Stomach (tissue), 9 donors: ENCODE data around the gene PROC. TPM values are rescaled to one million over a fixed set of nuclear protein-coding genes. Genes with fewer than 3 reads are reported as not detected.

ENCODE experiments used
- DNase-seq, 2 donors: peaks; one replicate each; pipeline versions ENCODE4 v3.0.0 to v3.0.0-alpha.2; 2013 to 2019
- H3K27ac ChIP-seq, 5 donors: fragments of 200-600 bp in 4 of 5; sonication (generic) in 4 of 5; one replicate each; pipeline ENCODE4 v1.5.1; 2013 to 2019; ENCODE audit warnings: mild to moderate bottlenecking in 1 of 5, moderate library complexity in 1 of 5
- H3K27me3 ChIP-seq, 3 donors: fragments of 200-600 bp; sonication (generic); one replicate each; pipeline ENCODE4 v1.5.1; 2017 to 2019; ENCODE audit warnings: mixed run types in 1 of 3
- H3K36me3 ChIP-seq, 4 donors: fragments of 200-600 bp; sonication (generic); 1 replicate in 3 of 4; 2 replicates in 1 of 4; pipeline ENCODE4 v1.5.1; 2016 to 2019
- H3K4me1 ChIP-seq, 4 donors: fragments of 200-600 bp; sonication (generic); one replicate each; pipeline ENCODE4 v1.5.1; 2016 to 2019
- H3K4me3 ChIP-seq, 4 donors: fragments of 200-600 bp; sonication (generic) in 3 of 4; one replicate each; pipeline ENCODE4 v1.5.1; 2016 to 2019; ENCODE audit warnings: mild to moderate bottlenecking in 1 of 4
- H3K9me3 ChIP-seq, 4 donors: fragments of 200-600 bp; sonication (generic); one replicate each; pipeline ENCODE4 v1.5.1; 2016 to 2019
- CTCF ChIP-seq, 7 experiments: fragments of 450-650 bp in 4 of 7; fragments of 200-600 bp in 3 of 7; sonication (generic) in 3 of 7; IDR thresholded peaks; one replicate each; pipeline ENCODE4 v1.5.1; 2016 to 2019; ENCODE audit warnings: antibody characterized with exemption in 7 of 7, control low read depth in 2 of 7, mild to moderate bottlenecking in 1 of 7
- EP300 ChIP-seq: sonication (generic); formaldehyde crosslinking; IDR thresholded peaks from one replicate; pipeline ENCODE4 v1.6.1; 2017; ENCODE audit warnings: antibody characterized with exemption
- POLR2A ChIP-seq, 4 donors: fragments of 450-650 bp; IDR thresholded peaks; one replicate each; pipeline ENCODE4 v1.6.1; 2016; ENCODE audit warnings: antibody characterized with exemption in 4 of 4, control low read depth in 2 of 4, mild to moderate bottlenecking in 1 of 4, moderate library complexity in 1 of 4
- POLR2AphosphoS5 ChIP-seq, 3 donors: sonication (generic); formaldehyde crosslinking; IDR thresholded peaks; one replicate each; pipeline ENCODE4 v1.6.1; 2016; ENCODE audit warnings: antibody characterized with exemption in 3 of 3
- WGBS, 5 donors: extraction: QIAGEN DNeasy Blood & Tissue Kit in 3 of 5; methylation state at CpG; one replicate each; pipeline versions ENCODE4 v1.1.5 to v1.1.7; 2013 to 2018; 5-methylcytosine and 5-hydroxymethylcytosine counted together
- intact Hi-C: fragments of 100-400 bp; cut with DNase I; formaldehyde crosslinking; loops from one replicate; pipeline ENCODE4 v1.15.1; 2023; ENCODE audit warnings: low total_unique reads
- polyA plus RNA-seq, 3 donors: library from polyadenylated mRNA; stranded (reverse); fragments of 200-250 nt; gene quantifications; one replicate each; pipeline ENCODE4 v1.2.3, GENCODE V29; 2013
- total RNA-seq, 5 donors: library from RNA; depleted of rRNA; stranded (reverse); fragments of >200 nt; gene quantifications; one replicate each; pipeline versions ENCODE4 v1.1.0 to v1.2.3, GENCODE V29; 2014 to 2016
- donor health status: healthy with polysubstance abuse.
- donor health status: Bipolar disorder and iron deficiency.
- donor health status: healthy.

The PROC gene
- total and polyA plus RNA-seq, 8 donors = 1.2 to 6.8 (median 4.6) TPM; not detected in 1

- intact Hi-C loops = loop anchor here (10.0 kb wide), 1 partner anchor 129 kb away; no protein-coding TSS in a partner anchor
- Histone ChIP-seq H3K9me3 (no peaks in the 10 kb centered on the region), H3K27me3 (no peaks in the 10 kb centered on the region), H3K4me3 (no peak overlapping the region), H3K27ac (no peak overlapping the region), H3K36me3 (peaks cover 0 to 9% (median 2%) of the 10 kb centered on the region in 4 donors), H3K4me1 (no peaks in the 10 kb centered on the region)
- peak in 1 of 2 donors; percentile 54 for DNase-seq
- 82 to 90% (median 85%) methylated on average over 19 of the region's 19 CpGs for WGBS, 5 donors
- TF ChIP-seq EP300 = no peak
- TF ChIP-seq POLR2A (IDR thresholded peaks at IDR 0.05) = no peak
- no peak for TF ChIP-seq CTCF (IDR thresholded peaks at IDR 0.05)
Observed at GRCh38 chr2:127463155-127463991, 45.1 kb downstream of the PROC start.

GRCh38 chr2:127464470-127465257, 46.4 kb downstream of the PROC start:
- intact Hi-C loops = loop anchor here (10.0 kb wide), 1 partner anchor 130 kb away; no protein-coding TSS in a partner anchor
- no peak for DNase-seq
- no peaks in the 10 kb centered on the region for H3K9me3 ChIP-seq
- 89 to 93% (median 91%) methylated on average over 7 of the region's 7 CpGs for WGBS, 5 donors
- H3K4me3 ChIP-seq = no peak overlapping the region
- TF ChIP-seq EP300 (no peak), POLR2A (IDR thresholded peaks at IDR 0.05) (no peak)
- H3K27ac ChIP-seq = no peak overlapping the region
- no peaks in the 10 kb centered on the region for H3K27me3 ChIP-seq
- no peaks in the 10 kb centered on the region for H3K4me1 ChIP-seq
- peaks cover 0 to 21% (median 12%) of the 10 kb centered on the region in 4 donors for H3K36me3 ChIP-seq

GRCh38 chr2:127465258-127465657, 47.0 kb downstream of the PROC start:
- no peaks in the 10 kb centered on the region for H3K9me3 ChIP-seq
- H3K27ac ChIP-seq = no peak overlapping the region
- H3K4me3 ChIP-seq = no peak overlapping the region
- 60 to 72% (median 67%) methylated on average over 4 of the region's 4 CpGs for WGBS, 5 donors
- DNase-seq = no peak
- H3K27me3 ChIP-seq = no peaks in the 10 kb centered on the region
- TF ChIP-seq POLR2A (IDR thresholded peaks at IDR 0.05) = no peak
- TF ChIP-seq EP300 = no peak
- no peak for TF ChIP-seq CTCF (IDR thresholded peaks at IDR 0.05)
- no peak for TF ChIP-seq POLR2AphosphoS5 (IDR thresholded peaks at IDR 0.05)
- no peaks in the 10 kb centered on the region for H3K4me1 ChIP-seq
- intact Hi-C loops = loop anchor here (10.0 kb wide), 1 partner anchor 130 kb away; no protein-coding TSS in a partner anchor
- peaks cover 0 to 25% (median 17%) of the 10 kb centered on the region in 4 donors for H3K36me3 ChIP-seq

- no peaks in the 10 kb centered on the region for H3K27me3 ChIP-seq
Observed at GRCh38 chr2:127469051-127469450, 50.8 kb downstream of the PROC start.

More at GRCh38 chr2:127469051-127469450, 50.8 kb downstream of the PROC start:
- TF ChIP-seq POLR2A (IDR thresholded peaks at IDR 0.05) (no peak), CTCF (IDR thresholded peaks at IDR 0.05) (no peak), POLR2AphosphoS5 (IDR thresholded peaks at IDR 0.05) (no peak), EP300 (no peak)
- H3K4me1 ChIP-seq = no peaks in the 10 kb centered on the region
- H3K27ac ChIP-seq = no peak overlapping the region
- H3K4me3 ChIP-seq = no peak overlapping the region
- intact Hi-C loops = loop anchor here (10.0 kb wide), 1 partner anchor 134 kb away; no protein-coding TSS in a partner anchor
- no peak for DNase-seq
- H3K9me3 ChIP-seq = no peaks in the 10 kb centered on the region
- H3K36me3 ChIP-seq = peaks cover 0 to 25% (median 15%) of the 10 kb centered on the region in 4 donors
- 81 to 91% (median 84%) methylated on average over 8 of the region's 8 CpGs for WGBS, 5 donors
